ENCODE data around the gene PTPRS. TPM values are rescaled to one million over a fixed set of nuclear protein-coding genes. Genes with fewer than 3 reads are reported as not detected.

PTPRS gene
- total RNA-seq, 1 experiment from 2014 or later, result 15.0 TPM

DNA sequence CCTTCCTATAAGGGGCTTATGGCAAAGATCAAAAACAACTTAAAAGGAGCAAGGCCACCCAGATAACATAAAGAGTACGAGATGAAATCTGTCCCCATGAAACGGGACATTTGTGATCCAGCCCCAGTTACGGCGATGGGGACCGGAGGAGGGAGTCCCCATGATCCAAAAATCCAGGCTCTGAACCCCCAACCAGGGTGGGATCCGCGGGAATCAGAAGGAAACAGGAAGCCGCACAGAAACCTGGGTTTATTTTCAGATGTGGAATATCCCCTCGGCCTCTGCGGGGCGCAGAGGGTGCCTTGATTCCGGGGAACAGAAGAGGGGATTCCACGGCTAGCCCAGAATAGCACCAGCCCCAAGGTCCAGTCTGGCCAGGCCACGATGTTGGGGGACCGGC lies 5.0 kb downstream of the PTPRS start:
- TF ChIP-seq, protein P1, sequence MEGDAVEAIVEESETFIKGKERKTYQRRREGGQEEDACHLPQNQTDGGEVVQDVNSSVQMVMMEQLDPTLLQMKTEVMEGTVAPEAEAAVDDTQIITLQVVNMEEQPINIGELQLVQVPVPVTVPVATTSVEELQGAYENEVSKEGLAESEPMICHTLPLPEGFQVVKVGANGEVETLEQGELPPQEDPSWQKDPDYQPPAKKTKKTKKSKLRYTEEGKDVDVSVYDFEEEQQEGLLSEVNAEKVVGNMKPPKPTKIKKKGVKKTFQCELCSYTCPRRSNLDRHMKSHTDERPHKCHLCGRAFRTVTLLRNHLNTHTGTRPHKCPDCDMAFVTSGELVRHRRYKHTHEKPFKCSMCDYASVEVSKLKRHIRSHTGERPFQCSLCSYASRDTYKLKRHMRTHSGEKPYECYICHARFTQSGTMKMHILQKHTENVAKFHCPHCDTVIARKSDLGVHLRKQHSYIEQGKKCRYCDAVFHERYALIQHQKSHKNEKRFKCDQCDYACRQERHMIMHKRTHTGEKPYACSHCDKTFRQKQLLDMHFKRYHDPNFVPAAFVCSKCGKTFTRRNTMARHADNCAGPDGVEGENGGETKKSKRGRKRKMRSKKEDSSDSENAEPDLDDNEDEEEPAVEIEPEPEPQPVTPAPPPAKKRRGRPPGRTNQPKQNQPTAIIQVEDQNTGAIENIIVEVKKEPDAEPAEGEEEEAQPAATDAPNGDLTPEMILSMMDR (IDR thresholded peaks at IDR 0.05; ENCODE audit: unreplicated experiment), result no peak
- peaks cover 6% of the 10 kb centered on the region for H3K4me1 Mint-ChIP-seq (ENCODE audit: insufficient read depth, unreplicated experiment)
- no TSS peak for BruUV-seq (replicated peaks)
- DNase-seq (ENCODE audit: unreplicated experiment), result no peak
- no peak overlapping the region for H3K27ac Mint-ChIP-seq (ENCODE audit: low read depth, unreplicated experiment)
- H3K4me3 Mint-ChIP-seq (ENCODE audit: unreplicated experiment), result no peak overlapping the region
- H3K27me3 Mint-ChIP-seq (ENCODE audit: insufficient read depth, unreplicated experiment), result peaks cover 44% of the 10 kb centered on the region
- intact Hi-C loops (cut with micrococcal nuclease), result no loop called here
- ChIA-PET CTCF (no interaction called here), POLR2A (no interaction called here)
- no peaks in the 10 kb centered on the region for H3K9me3 Mint-ChIP-seq (ENCODE audit: unreplicated experiment)
- H3K36me3 Mint-ChIP-seq (ENCODE audit: insufficient read depth, unreplicated experiment), result no peaks in the 10 kb centered on the region

DNA sequence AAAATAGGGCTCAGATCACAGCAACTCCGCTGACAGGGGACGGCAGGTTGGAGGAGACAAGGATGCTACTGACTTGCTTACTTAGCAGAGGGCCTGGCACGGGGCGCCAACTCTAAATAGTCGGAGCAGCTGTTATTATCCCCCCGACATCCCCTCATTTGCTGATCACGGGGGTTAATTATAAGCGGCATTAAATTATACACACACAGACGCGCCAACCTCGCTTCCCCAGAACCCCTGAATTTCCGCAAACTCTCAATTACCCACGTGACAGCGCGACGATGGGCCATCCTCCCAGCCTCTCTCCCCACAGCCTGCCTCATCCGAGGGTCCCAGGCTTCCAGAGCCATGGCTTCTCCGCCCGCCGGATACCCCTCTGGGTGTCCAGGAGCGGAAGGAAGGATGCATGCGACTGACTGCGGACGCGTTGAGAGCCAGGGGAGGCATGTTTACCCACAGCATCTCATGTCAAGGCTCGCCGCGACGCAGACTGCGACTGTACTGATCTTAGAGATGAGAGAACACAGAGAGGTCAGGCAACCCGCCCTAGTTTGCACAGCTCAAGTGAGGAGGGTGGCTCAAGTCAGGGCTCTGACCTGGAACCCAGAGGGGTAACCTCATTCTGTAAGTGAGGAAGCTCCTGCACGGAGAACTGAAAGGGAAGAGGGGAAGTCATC lies 5.7 kb downstream of the PTPRS start:
- DNase-seq (ENCODE audit: unreplicated experiment), result no peak
- H3K4me3 Mint-ChIP-seq (ENCODE audit: unreplicated experiment), result no peak overlapping the region
- POLR2A ChIA-PET, result no interaction called here
- TF ChIP-seq, protein P1 (IDR thresholded peaks at IDR 0.05; ENCODE audit: unreplicated experiment), result no peak
- intact Hi-C loops (cut with micrococcal nuclease), result no loop called here
- CTCF ChIA-PET, result no interaction called here
- H3K36me3 Mint-ChIP-seq (ENCODE audit: insufficient read depth, unreplicated experiment), result no peaks in the 10 kb centered on the region
- H3K27me3 Mint-ChIP-seq (ENCODE audit: insufficient read depth, unreplicated experiment), result peaks cover 44% of the 10 kb centered on the region
- H3K27ac Mint-ChIP-seq (ENCODE audit: low read depth, unreplicated experiment), result no peak overlapping the region
- peaks cover 6% of the 10 kb centered on the region for H3K4me1 Mint-ChIP-seq (ENCODE audit: insufficient read depth, unreplicated experiment)
- H3K9me3 Mint-ChIP-seq (ENCODE audit: unreplicated experiment), result no peaks in the 10 kb centered on the region
- BruUV-seq (replicated peaks), result no TSS peak

DNA sequence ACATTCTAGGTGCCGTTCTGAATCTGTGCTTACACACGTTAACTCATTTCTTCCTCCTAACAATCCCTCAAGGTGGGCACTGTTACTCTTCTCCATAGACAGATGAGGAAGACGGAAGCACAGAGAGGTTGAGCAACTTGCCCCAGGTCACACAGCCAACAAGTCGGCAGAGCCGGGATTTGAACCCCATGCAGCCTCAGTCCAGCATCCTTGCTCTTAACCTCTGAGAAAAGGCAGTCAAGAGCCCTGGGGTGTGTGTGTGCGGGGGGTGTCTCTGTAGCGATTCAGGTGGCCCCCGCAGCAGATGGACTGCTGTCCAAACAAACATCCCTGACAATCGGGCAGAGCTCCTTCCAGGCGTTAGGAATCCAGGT lies 6.3 kb downstream of the PTPRS start:
- ChIA-PET POLR2A (no interaction called here), CTCF (no interaction called here)
- TF ChIP-seq, protein P1 (IDR thresholded peaks at IDR 0.05; ENCODE audit: unreplicated experiment), result no peak
- Mint-ChIP-seq H3K36me3 (ENCODE audit: insufficient read depth, unreplicated experiment) (no peaks in the 10 kb centered on the region), H3K9me3 (ENCODE audit: unreplicated experiment) (no peaks in the 10 kb centered on the region), H3K27ac (ENCODE audit: low read depth, unreplicated experiment) (no peak overlapping the region), H3K27me3 (ENCODE audit: insufficient read depth, unreplicated experiment) (peaks cover 41% of the 10 kb centered on the region), H3K4me3 (ENCODE audit: unreplicated experiment) (no peak overlapping the region), H3K4me1 (ENCODE audit: insufficient read depth, unreplicated experiment) (peaks cover 5% of the 10 kb centered on the region)
- intact Hi-C loops (cut with micrococcal nuclease), result no loop called here
- no peak for DNase-seq (ENCODE audit: unreplicated experiment)
- BruUV-seq (replicated peaks), result no TSS peak

- DNase-seq (ENCODE audit: unreplicated experiment), result no peak
- no peak overlapping the region for H3K27ac Mint-ChIP-seq (ENCODE audit: low read depth, unreplicated experiment)
- H3K4me3 Mint-ChIP-seq (ENCODE audit: unreplicated experiment), result no peak overlapping the region
- BruUV-seq (replicated peaks), result no TSS peak
- H3K36me3 Mint-ChIP-seq (ENCODE audit: insufficient read depth, unreplicated experiment), result no peaks in the 10 kb centered on the region
- H3K27me3 Mint-ChIP-seq (ENCODE audit: insufficient read depth, unreplicated experiment), result peaks cover 35% of the 10 kb centered on the region
- ChIA-PET POLR2A (no interaction called here), CTCF (interaction anchor here (0.6 kb wide), 2 partner anchors 12 to 47 kb away, joined by 3 read pairs; no protein-coding TSS in a partner anchor)
- H3K9me3 Mint-ChIP-seq (ENCODE audit: unreplicated experiment), result no peaks in the 10 kb centered on the region
- TF ChIP-seq, protein P1 (IDR thresholded peaks at IDR 0.05; ENCODE audit: unreplicated experiment), result no peak
- intact Hi-C loops (cut with micrococcal nuclease), result no loop called here
- no peaks in the 10 kb centered on the region for H3K4me1 Mint-ChIP-seq (ENCODE audit: insufficient read depth, unreplicated experiment)
Observed at GRCh38 chr19:5333581-5334365, 6.8 kb downstream of the PTPRS start.

Measured in MCF 10A (cell line).